Stimulated activated CD8-positive, alpha-beta memory T cell treated with anti-CD3 and anti-CD28 coated beads, Interleukin-7, amount 100 ng/mL, for 48 hours (primary cell): Measurements from ENCODE around the gene ANAPC7.
"Not testable (repeated sequence)": the region's sequence is repeated elsewhere in the genome, so short reads cannot be mapped to it uniquely, and the experiment has no call there.

Experiments
- DNase-seq, 2 donors: peaks; one replicate each; pipeline ENCODE4 v3.0.0-alpha.2; 2020; ENCODE audit warnings: low read depth in 1 of 2; ENCODE audit errors: extremely low read depth in 1 of 2

Gene ANAPC7

DNA sequence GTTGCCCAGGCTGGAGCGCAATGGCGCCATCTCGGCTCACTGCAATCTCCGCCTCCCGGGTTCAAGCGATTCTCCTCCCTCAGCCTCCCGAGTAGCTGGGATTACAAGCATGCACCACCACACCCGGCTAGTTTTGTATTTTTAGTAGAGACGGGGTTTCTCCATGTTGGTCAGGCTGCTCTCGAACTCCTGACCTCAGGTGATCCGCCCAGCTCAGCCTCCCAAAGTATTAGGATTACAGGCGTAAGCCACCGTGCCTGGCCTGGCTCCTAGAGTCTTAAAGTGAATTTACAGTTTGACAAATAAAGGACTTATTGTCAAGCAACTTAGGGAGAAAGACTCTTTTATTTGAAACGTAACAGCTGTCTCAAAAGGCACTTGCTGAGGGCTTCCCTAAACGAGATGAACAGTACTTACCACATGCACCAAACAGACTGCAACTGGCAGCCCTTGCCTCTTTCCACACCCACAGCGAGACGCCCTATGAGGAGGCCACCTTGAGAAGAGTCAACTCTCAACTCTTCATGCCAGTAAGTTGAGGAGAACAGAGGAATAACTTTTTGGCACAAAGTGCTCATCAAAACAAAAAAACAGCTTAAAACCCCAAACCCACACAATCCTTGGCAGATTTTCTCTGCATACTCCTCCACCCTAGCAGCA, 25.2 kb downstream of the ANAPC7 start:
- DNase-seq: not testable (repeated sequence)

DNA sequence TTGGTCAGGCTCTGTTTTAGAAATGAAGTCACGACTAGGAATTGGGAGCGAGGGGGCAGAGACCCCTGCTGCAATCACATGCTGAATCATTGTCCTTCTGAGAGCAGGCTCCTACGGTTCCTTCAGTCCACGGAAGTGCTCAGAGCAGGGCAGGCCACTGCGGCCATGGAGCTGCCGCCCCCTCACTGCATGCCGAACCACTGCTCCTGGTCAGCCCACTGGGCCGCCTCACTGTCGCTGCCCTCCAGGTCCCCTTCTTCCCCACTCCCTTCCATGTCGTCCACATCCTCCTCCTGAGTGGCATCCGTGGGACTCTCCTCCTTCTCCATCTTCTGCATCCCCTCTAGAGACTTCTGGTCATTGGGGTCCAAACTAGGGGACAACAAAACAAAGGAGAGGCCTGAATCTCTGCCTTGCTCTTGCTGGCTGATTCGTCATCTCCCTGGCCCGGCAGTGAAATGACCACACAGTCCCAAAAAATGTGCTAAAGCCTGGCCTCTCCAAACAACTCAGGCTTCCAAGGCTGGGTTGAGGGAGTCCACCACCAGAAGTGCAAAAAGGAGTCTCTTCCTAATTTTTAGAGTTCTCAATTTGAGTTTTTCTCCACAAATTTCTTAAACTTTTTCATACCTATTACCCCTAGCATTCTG, 29.4 kb downstream of the ANAPC7 start:
- no peak for DNase-seq

GRCh38 chr12:110373425-110373824, 30.1 kb downstream of the ANAPC7 start:
- no peak for DNase-seq

GRCh38 chr12:110373025-110373424, 30.5 kb downstream of the ANAPC7 start:
- DNase-seq: no peak

DNA sequence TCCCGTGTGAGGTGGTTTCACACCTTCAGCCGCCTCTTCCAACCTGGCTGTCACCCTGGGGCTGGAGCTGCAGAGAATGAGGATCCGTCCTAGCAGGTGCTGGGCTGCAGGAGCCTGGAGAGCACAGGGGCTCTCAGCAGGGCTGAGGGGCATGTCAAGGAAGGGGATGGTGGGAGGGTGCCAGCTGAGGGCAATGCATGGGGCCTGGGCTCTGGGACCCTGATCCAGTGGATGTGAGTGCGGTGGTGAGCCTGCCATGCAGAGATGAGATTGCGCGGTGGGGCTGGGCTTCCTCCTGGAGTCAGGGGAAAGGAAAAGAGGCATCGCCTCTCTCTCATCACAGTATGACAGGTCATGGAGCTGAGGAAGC, 31.5 kb downstream of the ANAPC7 start:
- no peak for DNase-seq

- DNase-seq: no peak
Observed at GRCh38 chr12:110371408-110372055, 32.0 kb downstream of the ANAPC7 start.

- no peak for DNase-seq
Observed at GRCh38 chr12:110370732-110371231, 32.7 kb downstream of the ANAPC7 start.

DNA sequence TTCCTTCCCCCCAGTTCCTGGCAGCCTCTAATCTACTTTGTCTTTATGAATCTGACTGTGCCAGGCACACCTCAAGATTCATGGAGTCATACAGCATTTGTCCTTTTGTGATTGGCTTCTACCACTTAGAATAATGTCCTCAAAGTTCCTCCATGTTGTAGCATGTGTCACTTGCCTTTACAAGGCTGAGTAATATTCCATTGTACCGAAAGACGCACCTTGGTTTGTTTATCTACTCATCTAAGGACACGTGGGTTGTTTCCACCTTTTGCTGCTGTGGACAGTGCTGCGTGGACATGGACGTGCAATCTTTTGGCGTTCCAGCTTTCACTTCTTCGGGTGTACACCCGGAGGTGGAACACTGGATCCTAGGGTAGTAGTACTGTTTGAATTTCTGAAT, 33.5 kb downstream of the ANAPC7 start:
- DNase-seq: no peak

- no peak for DNase-seq
Observed at GRCh38 chr12:110367181-110367864, 36.2 kb downstream of the ANAPC7 start.

GRCh38 chr12:110366321-110367142, 37.0 kb downstream of the ANAPC7 start:
- no peak for DNase-seq

DNA sequence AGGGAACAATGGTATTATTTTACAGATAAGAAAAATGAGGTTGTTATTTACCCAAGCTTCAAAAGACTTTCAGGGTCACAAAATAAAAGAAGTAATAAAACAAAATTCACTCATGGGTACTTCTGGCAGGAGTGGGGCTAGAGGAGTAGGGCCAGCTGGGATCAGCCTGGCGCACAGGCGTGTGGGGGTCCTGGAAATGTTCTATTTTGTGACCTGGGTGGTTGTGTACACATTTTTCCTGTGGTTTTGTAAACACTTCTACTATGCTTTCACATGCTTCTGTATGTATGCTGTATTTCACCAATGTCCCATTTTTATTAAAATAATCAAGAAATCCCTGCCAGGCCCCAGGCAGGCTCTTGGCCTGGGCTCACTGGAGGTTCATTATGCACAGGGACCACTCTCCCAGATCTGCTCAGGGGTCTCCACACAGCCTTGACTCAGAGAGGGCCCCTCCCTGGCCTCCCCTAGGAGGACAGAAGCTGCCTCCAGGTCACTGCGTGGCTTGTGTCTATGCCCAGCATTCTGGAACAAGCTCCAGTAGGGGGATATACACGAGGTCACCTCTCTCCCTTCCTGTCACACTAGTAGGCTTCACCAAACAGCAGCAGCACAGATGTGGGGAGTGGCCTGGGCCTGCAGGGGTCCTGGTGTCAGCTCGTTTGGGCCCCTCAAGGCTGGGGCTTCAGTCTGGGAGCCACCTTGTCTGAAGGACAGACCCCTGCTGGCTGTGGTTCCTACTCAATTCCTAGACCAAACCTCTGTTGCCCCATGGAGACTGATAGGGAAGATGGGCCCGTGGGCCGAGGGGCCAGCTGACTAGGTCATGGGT, 37.8 kb downstream of the ANAPC7 start:
- no peak for DNase-seq

- DNase-seq: no peak
Observed at GRCh38 chr12:110361216-110361615, 42.3 kb downstream of the ANAPC7 start.

GRCh38 chr12:110358384-110359097, 45.0 kb downstream of the ANAPC7 start:
- not testable (repeated sequence) for DNase-seq

DNA sequence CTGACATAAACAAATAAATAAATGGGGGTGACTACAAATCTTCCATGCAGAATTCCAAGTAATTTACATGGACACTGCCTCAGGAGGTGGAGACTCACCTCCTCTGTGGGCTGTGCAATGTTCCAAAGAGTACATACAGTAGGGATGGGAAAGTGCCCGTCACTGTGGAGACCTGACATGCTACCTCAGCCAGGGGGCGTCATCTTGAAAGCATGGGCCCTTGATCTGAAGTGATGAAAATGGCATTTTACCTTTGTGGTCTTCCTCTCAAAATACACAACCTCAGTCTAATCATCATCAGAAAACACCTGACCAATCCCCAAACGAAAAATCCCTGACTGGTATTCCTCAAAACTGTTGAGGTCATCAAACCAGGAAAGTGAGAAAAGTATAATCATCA, 48.4 kb downstream of the ANAPC7 start:
- peak in 1 of 2 donors; percentile 13 for DNase-seq

DNA sequence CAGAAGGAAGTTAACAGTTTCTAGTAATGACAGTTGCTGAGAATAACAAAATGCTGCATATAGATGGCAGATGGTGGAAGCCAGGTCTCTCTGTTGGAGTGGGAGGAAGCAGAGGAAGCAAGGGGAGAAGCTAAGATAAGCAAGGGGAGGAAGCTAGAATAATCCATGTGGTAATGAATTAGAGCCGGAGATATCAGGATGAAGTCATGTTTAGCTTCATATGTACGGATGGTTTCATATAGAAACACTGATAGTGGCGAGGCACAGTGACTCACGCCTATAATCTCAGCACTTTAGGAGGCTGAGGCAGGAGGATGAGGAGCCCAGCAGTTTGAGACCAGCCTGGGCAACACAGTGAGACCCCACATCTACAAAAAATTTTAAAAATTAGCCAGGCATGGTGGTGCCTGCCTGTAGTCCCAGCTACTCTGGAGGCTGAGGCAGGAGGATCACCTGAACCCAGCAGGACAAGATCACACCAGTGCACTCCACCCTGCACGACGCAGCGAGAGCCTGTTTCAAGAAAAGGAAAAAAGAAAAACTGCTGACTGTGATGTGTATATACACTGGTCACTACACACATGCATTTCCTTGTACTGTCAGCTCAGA, 49.2 kb downstream of the ANAPC7 start:
- DNase-seq: no peak

DNA sequence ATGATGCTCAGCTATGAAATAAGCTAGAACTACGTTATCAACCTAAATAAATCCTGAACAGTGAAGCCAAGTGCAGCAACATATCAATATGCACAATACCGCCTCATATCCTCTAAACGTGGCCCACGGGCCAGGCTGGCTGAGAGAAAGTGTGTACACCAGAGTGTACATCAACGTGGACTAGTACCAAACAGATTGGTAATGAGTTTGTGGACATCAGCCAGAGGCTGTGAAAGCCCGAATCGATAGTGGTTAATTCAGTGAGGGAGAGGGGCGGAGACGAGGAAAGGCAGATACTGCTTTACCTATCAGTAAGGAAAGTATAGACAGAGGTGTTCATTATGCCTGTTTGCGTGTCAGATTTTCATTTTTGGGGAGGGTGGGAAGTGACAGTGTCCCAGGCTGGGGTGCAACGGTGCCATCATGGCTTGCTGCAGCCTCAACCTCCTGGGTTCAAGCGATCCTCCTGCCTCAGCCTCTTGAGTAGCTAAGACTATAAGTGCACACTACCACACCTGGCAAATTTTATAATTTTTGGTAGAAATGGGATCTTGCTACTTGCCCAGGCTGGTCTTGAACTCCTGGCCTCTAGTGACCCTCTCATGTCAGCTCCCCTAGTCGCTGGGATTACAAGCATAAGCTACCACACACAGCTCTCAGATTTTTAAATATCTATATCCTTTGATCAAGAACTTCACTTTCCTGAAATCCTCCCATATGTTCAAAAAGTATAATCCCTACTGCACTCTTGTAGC, 50.1 kb downstream of the ANAPC7 start:
- no peak for DNase-seq

- no peak for DNase-seq
Observed at GRCh38 chr12:110352401-110352800, 51.1 kb downstream of the ANAPC7 start.

- DNase-seq: no peak
Observed at GRCh38 chr12:110351119-110351518, 52.4 kb downstream of the ANAPC7 start.
